Fibroblast of lung (primary cell): ENCODE results near the gene DUSP9. TPM values are rescaled to one million over a fixed set of nuclear protein-coding genes. Genes with fewer than 3 reads are reported as not detected.
A peak's percentile ranks its signal among the peaks of the same experiment; 100 is the strongest.

ENCODE experiments used
- DNase-seq, 2 donors: peaks; one replicate each; pipeline versions ENCODE4 v3.0.0 to v3.0.0-alpha.2; 2010; ENCODE audit warnings: low read depth in 2 of 2
- H2AFZ ChIP-seq: 2 replicates; pipeline ENCODE4 v1.5.1; 2012; ENCODE audit warnings: low read length, control low read depth, inconsistent platforms
- H3K27ac ChIP-seq: 2 replicates; pipeline ENCODE4 v1.5.1; 2011; ENCODE audit warnings: low read length, control low read depth; ENCODE audit not compliant: insufficient read depth
- H3K27me3 ChIP-seq: 2 replicates; pipeline ENCODE4 v1.5.1; 2011; ENCODE audit warnings: mild to moderate bottlenecking, low read length; ENCODE audit not compliant: control insufficient read depth, insufficient read depth
- H3K36me3 ChIP-seq: 2 replicates; pipeline ENCODE4 v1.5.1; 2011; ENCODE audit warnings: low read length; ENCODE audit not compliant: control insufficient read depth, insufficient read depth
- H3K4me1 ChIP-seq: 2 replicates; pipeline ENCODE4 v1.5.1; 2011; ENCODE audit warnings: low read length; ENCODE audit not compliant: control insufficient read depth, insufficient read depth; ENCODE audit errors: extremely low read depth
- H3K4me2 ChIP-seq: 2 replicates; pipeline ENCODE4 v1.5.1; 2011; ENCODE audit warnings: low read length, control low read depth; ENCODE audit not compliant: insufficient read depth; ENCODE audit errors: extremely low read depth
- H3K4me3 ChIP-seq, 4 experiments: fragments of 200-600 bp in 1 of 4; sonication (generic) in 1 of 4; replicated peaks in 1 of 4; 2 replicates each; pipeline ENCODE4 v1.5.1; 2011 to 2016; ENCODE audit warnings: low read length in 4 of 4, low read depth in 3 of 4, mild to moderate bottlenecking in 3 of 4, control low read depth in 2 of 4, inconsistent platforms in 1 of 4, mixed read lengths in 1 of 4; ENCODE audit not compliant: insufficient read depth in 1 of 4; ENCODE audit errors: control extremely low read depth in 1 of 4
- H3K79me2 ChIP-seq: 2 replicates; pipeline ENCODE4 v1.5.1; 2012; ENCODE audit warnings: mild to moderate bottlenecking, low read length, inconsistent platforms; ENCODE audit not compliant: control insufficient read depth, insufficient read depth
- H3K9ac ChIP-seq: 2 replicates; pipeline ENCODE4 v1.5.1; 2011; ENCODE audit warnings: mild to moderate bottlenecking, low read length, control low read depth; ENCODE audit not compliant: insufficient read depth
- H3K9me3 ChIP-seq: 2 replicates; pipeline ENCODE4 v1.5.1; 2012; ENCODE audit warnings: low read depth, low read length; ENCODE audit not compliant: control insufficient read depth, insufficient read depth
- H4K20me1 ChIP-seq: 2 replicates; pipeline ENCODE4 v1.5.1; 2011; ENCODE audit warnings: low read length; ENCODE audit not compliant: control insufficient read depth, insufficient read depth; ENCODE audit errors: extremely low read depth
- CTCF ChIP-seq, 2 donors: IDR thresholded peaks in 1 of 2; conservative IDR thresholded peaks in 1 of 2; 1 replicate in 1 of 2; 2 replicates in 1 of 2; pipeline ENCODE4 v1.5.1; 2011 to 2012; ENCODE audit warnings: low read length in 2 of 2, control low read depth in 1 of 2, inconsistent platforms in 1 of 2, low read depth in 1 of 2, mild to moderate bottlenecking in 1 of 2
- EZH2 ChIP-seq: IDR thresholded peaks from 2 replicates; pipeline ENCODE4 v1.5.1; 2012; ENCODE audit warnings: low read length, control low read depth, mild to moderate bottlenecking; ENCODE audit errors: missing control alignments
- polyA plus RNA-seq, 2 donors: library from polyadenylated mRNA; depleted of rRNA in 1 of 2; stranded (reverse) in 1 of 2; unstranded in 1 of 2; fragments of >200 nt; gene quantifications; 2 replicates each; pipeline ENCODE4 v1.2.1, GENCODE V29; 2011 to 2012; ENCODE audit warnings: missing spikeins in 1 of 2
- total RNA-seq: library from RNA; depleted of rRNA; stranded (reverse); fragments of >200 nt; gene quantifications from 2 replicates; pipeline ENCODE4 v1.2.1, GENCODE V29; 2014

Gene DUSP9
- total and polyA plus RNA-seq, 2 donors (not counting 1 experiment from before 2014, with no cell fraction given): not detected

DNA sequence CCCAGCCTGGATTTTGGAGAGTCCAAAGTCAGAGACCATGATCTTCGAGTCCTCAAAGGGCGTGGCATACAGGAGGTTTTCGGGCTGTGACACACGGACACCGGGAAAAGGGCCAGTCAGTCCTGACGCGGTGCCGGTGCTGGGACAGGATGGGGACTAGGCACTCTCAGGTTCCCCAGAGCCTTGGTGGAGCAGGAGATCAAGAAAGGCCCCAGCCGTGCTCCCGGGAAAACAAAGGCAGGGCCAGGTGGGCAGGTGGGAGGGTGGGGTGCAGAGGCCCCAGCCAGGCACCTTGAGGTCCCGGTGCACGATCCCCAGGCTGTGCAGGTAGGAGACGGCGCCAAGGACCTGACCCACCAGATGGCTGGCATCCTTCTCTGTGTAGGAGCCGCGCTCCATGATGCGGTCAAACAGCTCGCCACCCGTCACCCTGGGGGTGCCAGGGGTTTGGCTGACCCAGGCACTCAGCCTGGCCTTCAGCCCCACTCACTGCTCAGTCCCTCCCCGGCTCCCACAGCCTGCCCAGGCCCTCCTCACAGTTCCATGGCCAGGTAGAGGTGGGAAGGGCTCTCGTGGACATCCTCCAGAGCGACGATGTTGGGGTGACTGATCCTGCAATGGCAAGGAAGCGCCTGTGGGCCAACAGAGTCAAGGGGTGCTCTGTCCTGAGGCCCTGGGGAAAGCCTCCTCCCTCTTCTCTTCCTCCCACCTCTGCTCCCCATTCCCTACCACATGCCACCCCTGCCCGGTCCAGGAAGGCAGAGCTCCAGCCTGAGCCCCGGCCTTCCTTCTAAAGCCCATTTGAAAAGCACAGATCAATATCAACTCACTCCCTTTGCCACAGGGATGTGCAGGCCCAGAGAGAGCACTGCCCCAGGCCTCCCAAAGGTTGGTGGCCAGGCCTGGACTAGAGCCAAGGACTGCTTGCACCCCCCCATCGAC lies 24.9 kb downstream of the DUSP9 start:
- Histone ChIP-seq H3K9ac (no peak overlapping the region), H3K4me2 (no peak overlapping the region), H3K4me1 (no peaks in the 10 kb centered on the region), H3K36me3 (no peaks in the 10 kb centered on the region), H3K27me3 (no peaks in the 10 kb centered on the region), H4K20me1 (no peaks in the 10 kb centered on the region), H3K9me3 (no peaks in the 10 kb centered on the region), H3K27ac (no peak overlapping the region), H3K4me3 (no peak overlapping the region), H2AFZ (no peak overlapping the region), H3K79me2 (no peaks in the 10 kb centered on the region)
- TF ChIP-seq EZH2 (no peak), CTCF (conservative IDR thresholded peaks at IDR 0.05 in 1 of 2, IDR thresholded peaks at IDR 0.05 in 1 of 2; ENCODE audit: low read depth in 1 of 2, low read length in 2 of 2) (no peak)
- no peak for DNase-seq

GRCh38 chrX:153672531-153673427 lies 25.8 kb downstream of the DUSP9 start:
- Histone ChIP-seq H3K9me3 (no peaks in the 10 kb centered on the region), H3K36me3 (no peaks in the 10 kb centered on the region), H4K20me1 (no peaks in the 10 kb centered on the region), H3K4me1 (no peaks in the 10 kb centered on the region), H2AFZ (no peak overlapping the region), H3K4me2 (no peak overlapping the region), H3K9ac (no peak overlapping the region), H3K27me3 (no peaks in the 10 kb centered on the region), H3K27ac (no peak overlapping the region), H3K79me2 (no peaks in the 10 kb centered on the region), H3K4me3 (no peak overlapping the region)
- no peak for DNase-seq
- TF ChIP-seq EZH2 (peak; percentile 30), CTCF (conservative IDR thresholded peaks at IDR 0.05 in 1 of 2, IDR thresholded peaks at IDR 0.05 in 1 of 2; ENCODE audit: low read depth in 1 of 2, low read length in 2 of 2) (no peak)
